NB4 (cell line): ENCODE measurements around the gene TTN.

Experiments used
- CTCF ChIP-seq: IDR thresholded peaks from one replicate; pipeline ENCODE4 v1.5.1; 2012; ENCODE audit warnings: low read depth, low read length
- MYC ChIP-seq: IDR thresholded peaks from 2 replicates; pipeline ENCODE4 v1.6.1; 2011; ENCODE audit warnings: low read depth, low read length
- POLR2A ChIP-seq: IDR thresholded peaks from 2 replicates; pipeline ENCODE4 v1.6.1; 2011; ENCODE audit warnings: mild to moderate bottlenecking; ENCODE audit not compliant: insufficient read length; ENCODE audit errors: extremely low read depth

GRCh38 chr2:178811045-178811444 is 3.8 kb upstream of the TTN start:
- TF ChIP-seq CTCF, result no peak
- no peak for TF ChIP-seq POLR2A
- no peak for TF ChIP-seq MYC
